Activated CD4-positive, alpha-beta memory T cell treated with anti-CD3 and anti-CD28 coated beads, Interleukin-2, amount 10 ng/mL, durations not matched to agents 7 days and 5 days (primary cell): ENCODE results near the gene ENTPD1. TPM values are rescaled to one million over a fixed set of nuclear protein-coding genes. Genes with fewer than 3 reads are reported as not detected.
"Not testable (repeated sequence)": the region's sequence is repeated elsewhere in the genome, so short reads cannot be mapped to it uniquely, and the experiment has no call there.

ENCODE experiments used
- CTCF ChIA-PET: fragments of 350-600 bp; sonication (Branson Sonifier 250); formaldehyde crosslinking; loops from one replicate; lab custom pipeline; 2021; ENCODE audit warnings: antibody characterized with exemption, inconsistent platforms; lab: Charles Lee
- POLR2A ChIA-PET: fragments of 350-600 bp; sonication (Branson Sonifier 250); formaldehyde crosslinking; loops from one replicate; lab custom pipeline; 2021; ENCODE audit warnings: antibody characterized with exemption; lab: Charles Lee
- DNase-seq: peaks from one replicate; pipeline ENCODE4 v3.0.0-alpha.2; 2020
- H3K27ac Mint-ChIP-seq: one replicate; pipeline ENCODE4 v1.8.0; 2021; ENCODE audit warnings: mild to moderate bottlenecking, mixed read lengths
- H3K27me3 Mint-ChIP-seq: one replicate; pipeline ENCODE4 v1.8.0; 2021; ENCODE audit warnings: mixed read lengths
- H3K36me3 Mint-ChIP-seq: one replicate; pipeline ENCODE4 v1.8.0; 2021; ENCODE audit warnings: low read depth, mixed read lengths
- H3K4me1 Mint-ChIP-seq: one replicate; pipeline ENCODE4 v1.8.0; 2021; ENCODE audit warnings: mixed read lengths
- H3K4me3 Mint-ChIP-seq: one replicate; pipeline ENCODE4 v1.8.0; 2021; ENCODE audit warnings: mild to moderate bottlenecking, mixed read lengths
- H3K9me3 Mint-ChIP-seq: one replicate; pipeline ENCODE4 v1.8.0; 2021; ENCODE audit warnings: mixed read lengths
- total RNA-seq, 2 experiments: library from RNA; stranded (reverse); gene quantifications; one replicate each; pipeline ENCODE4 v1.2.3, GENCODE V29; 2021

ENTPD1 gene
- total RNA-seq, 2 experiments from 2014 or later = 29.7 to 33.3 TPM

DNA sequence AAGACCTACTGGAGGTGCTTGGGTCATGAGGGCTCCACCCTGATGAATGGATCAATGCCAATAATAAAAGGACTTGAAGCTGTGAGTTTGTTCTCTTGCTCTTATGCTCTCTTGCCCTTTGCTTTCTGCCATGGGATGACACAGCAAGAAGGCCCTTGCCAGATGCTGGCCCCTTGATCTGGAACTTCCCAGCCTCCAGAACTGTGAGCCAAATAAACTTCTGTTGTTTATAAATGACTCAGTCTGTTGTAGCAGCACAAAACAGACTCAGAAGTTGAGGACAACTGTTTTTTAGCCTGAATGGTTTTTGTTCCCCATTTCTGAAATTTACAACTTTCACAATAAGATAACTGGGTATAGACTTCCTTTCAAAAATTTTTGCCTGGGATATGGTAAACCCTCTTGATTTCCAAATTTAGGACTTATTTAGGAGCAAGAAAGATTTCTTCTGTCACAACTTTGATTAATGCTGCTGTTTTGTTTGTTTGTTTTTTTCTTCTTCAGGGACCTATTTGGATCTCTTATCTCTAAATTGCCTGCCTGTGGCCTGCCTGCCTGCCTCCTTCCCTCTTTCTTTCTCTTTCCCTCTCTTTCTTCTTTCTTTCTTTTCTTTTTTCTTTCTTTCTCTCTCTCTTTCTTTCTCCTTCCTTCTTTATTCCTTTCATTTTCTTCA lies 12.1 kb downstream of the ENTPD1 start:
- H3K9me3 Mint-ChIP-seq = peaks cover 2% of the 10 kb centered on the region
- CTCF ChIA-PET = interaction anchor here (1.1 kb wide), 1 partner anchor 8 kb away, joined by 4 read pairs; no protein-coding TSS in a partner anchor
- H3K27me3 Mint-ChIP-seq = peaks cover 3% of the 10 kb centered on the region
- H3K27ac Mint-ChIP-seq = no peak overlapping the region
- POLR2A ChIA-PET = interaction anchor here (0.8 kb wide), 1 partner anchor 21 kb away, joined by 3 read pairs; no protein-coding TSS in a partner anchor
- H3K36me3 Mint-ChIP-seq = peaks cover 28% of the 10 kb centered on the region
- DNase-seq = no peak
- H3K4me1 Mint-ChIP-seq = peaks cover 15% of the 10 kb centered on the region
- H3K4me3 Mint-ChIP-seq = no peak overlapping the region

GRCh38 chr10:95770084-95770720 lies 14.2 kb downstream of the ENTPD1 start:
- ChIA-PET CTCF (no interaction called here), POLR2A (no interaction called here)
- peaks cover 15% of the 10 kb centered on the region for H3K4me1 Mint-ChIP-seq
- peaks cover 8% of the 10 kb centered on the region for H3K27me3 Mint-ChIP-seq
- no peak overlapping the region for H3K27ac Mint-ChIP-seq
- H3K4me3 Mint-ChIP-seq = no peak overlapping the region
- DNase-seq = no peak
- peaks cover 5% of the 10 kb centered on the region for H3K9me3 Mint-ChIP-seq
- H3K36me3 Mint-ChIP-seq = peaks cover 27% of the 10 kb centered on the region

DNA sequence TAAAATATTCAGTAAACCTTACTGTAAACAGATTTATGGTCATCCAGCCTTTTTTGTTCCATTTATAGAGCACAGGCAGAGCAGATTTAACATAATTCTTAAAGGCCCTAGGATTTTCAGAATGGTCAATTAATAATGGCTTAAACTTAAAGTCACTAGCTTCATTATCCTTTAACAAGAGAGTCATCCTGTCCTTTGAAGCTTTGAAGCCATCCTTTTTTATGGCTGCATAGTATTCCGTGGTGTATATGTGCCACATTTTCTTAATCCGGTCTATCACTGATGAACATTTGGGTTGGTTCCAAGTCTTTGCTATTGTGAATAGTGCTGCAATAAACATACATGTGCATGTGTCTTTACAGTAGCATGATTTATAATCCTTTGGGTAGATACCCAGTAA lies 17.5 kb downstream of the ENTPD1 start:
- H3K27ac Mint-ChIP-seq, CTCF ChIA-PET, POLR2A ChIA-PET, H3K9me3 Mint-ChIP-seq, DNase-seq, H3K4me3 Mint-ChIP-seq, H3K4me1 Mint-ChIP-seq: not testable (repeated sequence)
- Mint-ChIP-seq H3K27me3 (peaks cover 16% of the 10 kb centered on the region), H3K36me3 (peaks cover 29% of the 10 kb centered on the region)

DNA sequence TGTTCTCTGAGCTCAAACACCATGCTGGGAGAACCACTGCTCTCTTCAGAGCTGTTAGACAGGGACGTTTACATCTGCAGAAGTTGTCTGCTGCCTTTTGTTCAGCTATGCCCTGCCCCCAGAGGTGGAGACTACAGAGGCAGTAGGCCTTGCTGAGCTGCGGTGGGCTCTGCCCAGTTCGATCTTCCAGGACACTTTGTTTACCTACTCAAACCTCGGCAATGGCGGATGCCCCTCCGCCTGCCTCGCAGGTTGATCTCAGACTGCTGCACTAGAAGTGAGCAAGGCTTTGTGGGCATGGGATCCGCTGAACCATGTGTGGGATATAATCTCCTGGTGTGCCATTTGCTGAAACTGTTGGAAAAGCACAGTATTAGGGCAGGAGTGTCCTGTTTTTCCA lies 21.7 kb downstream of the ENTPD1 start:
- H3K27ac Mint-ChIP-seq, H3K4me1 Mint-ChIP-seq, CTCF ChIA-PET: not testable (repeated sequence)

DNA sequence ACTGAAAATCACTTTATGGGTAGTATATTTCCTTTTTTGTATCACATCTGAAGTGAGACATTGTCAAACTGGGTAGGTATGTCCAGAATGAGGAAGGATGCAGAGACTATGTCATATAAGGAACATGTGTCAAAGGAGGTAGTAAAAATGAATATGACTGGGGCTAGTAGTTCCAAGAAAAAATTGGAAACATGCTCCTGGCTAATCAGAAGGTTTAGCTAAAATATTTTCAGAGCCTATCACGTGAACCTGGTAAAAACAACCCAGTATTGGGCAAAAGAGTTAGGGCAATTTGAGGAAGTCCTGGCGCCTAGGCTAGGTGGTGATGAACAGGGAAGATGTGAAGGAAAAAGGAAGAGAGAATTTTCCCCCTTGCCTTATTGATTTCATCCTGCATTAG lies 26.4 kb downstream of the ENTPD1 start:
- no peak overlapping the region for H3K4me3 Mint-ChIP-seq
- no peak overlapping the region for H3K27ac Mint-ChIP-seq
- peaks cover 8% of the 10 kb centered on the region for H3K9me3 Mint-ChIP-seq
- CTCF ChIA-PET = interaction anchor here (7.1 kb wide), 1 partner anchor 88 kb away, joined by 30 read pairs; the partner anchor contains the start of gene TCTN3
- H3K4me1 Mint-ChIP-seq = peaks cover 52% of the 10 kb centered on the region
- H3K27me3 Mint-ChIP-seq = peaks cover 12% of the 10 kb centered on the region
- no peak for DNase-seq
- POLR2A ChIA-PET = interaction anchor here (1.2 to 2.3 kb wide), 3 partner anchors 24 to 89 kb away, joined by 3 to 13 read pairs (median 3); partner anchors contain the start of gene TCTN3
- H3K36me3 Mint-ChIP-seq = peaks cover 7% of the 10 kb centered on the region

More for the DNA sequence above, 21.7 kb downstream of the ENTPD1 start:
- POLR2A ChIA-PET, DNase-seq, H3K4me3 Mint-ChIP-seq: not testable (repeated sequence)
- Mint-ChIP-seq H3K36me3 (peaks cover 26% of the 10 kb centered on the region), H3K27me3 (peaks cover 24% of the 10 kb centered on the region), H3K9me3 (peaks cover 14% of the 10 kb centered on the region)

- H3K36me3 Mint-ChIP-seq = peaks cover 6% of the 10 kb centered on the region
- H3K27ac Mint-ChIP-seq = no peak overlapping the region
- H3K27me3 Mint-ChIP-seq = peaks cover 13% of the 10 kb centered on the region
- H3K4me3 Mint-ChIP-seq = no peak overlapping the region
- no peak for DNase-seq
- ChIA-PET CTCF (interaction anchor here (0.7 to 7.1 kb wide), 3 partner anchors 50 to 90 kb away, joined by 3 to 30 read pairs (median 6); partner anchors contain the start of gene TCTN3), POLR2A (interaction anchor here (1.9 to 2.3 kb wide), 2 partner anchors 25 to 49 kb away, joined by 11 to 13 read pairs; no protein-coding TSS in a partner anchor)
- H3K9me3 Mint-ChIP-seq = peaks cover 8% of the 10 kb centered on the region
- H3K4me1 Mint-ChIP-seq = peaks cover 60% of the 10 kb centered on the region
Observed at GRCh38 chr10:95783741-95784140, 27.8 kb downstream of the ENTPD1 start.

GRCh38 chr10:95784279-95784913 lies 28.4 kb downstream of the ENTPD1 start:
- peaks cover 10% of the 10 kb centered on the region for H3K27me3 Mint-ChIP-seq
- H3K4me3 Mint-ChIP-seq = no peak overlapping the region
- peaks cover 3% of the 10 kb centered on the region for H3K36me3 Mint-ChIP-seq
- no peak for DNase-seq
- H3K27ac Mint-ChIP-seq = peak overlapping the region; percentile 69
- H3K4me1 Mint-ChIP-seq = peaks cover 60% of the 10 kb centered on the region
- CTCF ChIA-PET = interaction anchor here (1.0 to 7.1 kb wide), 3 partner anchors 54 to 90 kb away, joined by 3 to 30 read pairs (median 6); partner anchors contain the start of gene TCTN3
- H3K9me3 Mint-ChIP-seq = peaks cover 4% of the 10 kb centered on the region
- POLR2A ChIA-PET = interaction anchor here (1.3 to 2.3 kb wide), 3 partner anchors 26 to 55 kb away, joined by 4 to 13 read pairs (median 11); no protein-coding TSS in a partner anchor

DNA sequence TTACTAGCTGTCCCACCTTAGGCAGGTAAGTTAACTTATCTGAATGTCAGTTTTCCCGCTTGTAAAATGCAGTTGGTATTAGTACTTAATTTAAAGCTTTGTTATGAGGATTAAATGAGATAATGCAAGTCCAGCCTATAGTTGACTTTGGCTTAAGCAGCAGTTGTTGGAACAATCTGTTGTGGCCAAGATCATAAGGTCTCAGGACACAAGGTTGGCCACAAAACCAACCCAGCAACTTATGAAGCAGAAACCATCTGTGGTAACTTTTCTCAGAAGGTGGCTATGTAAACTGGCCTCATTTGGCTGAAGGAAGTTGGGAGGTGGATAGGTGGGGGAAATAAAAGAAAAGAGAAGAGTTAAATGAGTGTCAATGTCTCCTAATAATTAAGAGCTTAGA lies 29.4 kb downstream of the ENTPD1 start:
- peaks cover 7% of the 10 kb centered on the region for H3K9me3 Mint-ChIP-seq
- no peak overlapping the region for H3K4me3 Mint-ChIP-seq
- no peak for DNase-seq
- H3K4me1 Mint-ChIP-seq = peaks cover 64% of the 10 kb centered on the region
- peaks cover 5% of the 10 kb centered on the region for H3K36me3 Mint-ChIP-seq
- CTCF ChIA-PET = interaction anchor here (0.8 to 7.1 kb wide), 3 partner anchors 53 to 91 kb away, joined by 3 to 30 read pairs (median 3); partner anchors contain the start of gene TCTN3
- peak overlapping the region; percentile 74 for H3K27ac Mint-ChIP-seq
- peaks cover 10% of the 10 kb centered on the region for H3K27me3 Mint-ChIP-seq
- POLR2A ChIA-PET = interaction anchor here (0.5 to 1.9 kb wide), 4 partner anchors 47 to 54 kb away, joined by 3 to 11 read pairs (median 6); no protein-coding TSS in a partner anchor

DNA sequence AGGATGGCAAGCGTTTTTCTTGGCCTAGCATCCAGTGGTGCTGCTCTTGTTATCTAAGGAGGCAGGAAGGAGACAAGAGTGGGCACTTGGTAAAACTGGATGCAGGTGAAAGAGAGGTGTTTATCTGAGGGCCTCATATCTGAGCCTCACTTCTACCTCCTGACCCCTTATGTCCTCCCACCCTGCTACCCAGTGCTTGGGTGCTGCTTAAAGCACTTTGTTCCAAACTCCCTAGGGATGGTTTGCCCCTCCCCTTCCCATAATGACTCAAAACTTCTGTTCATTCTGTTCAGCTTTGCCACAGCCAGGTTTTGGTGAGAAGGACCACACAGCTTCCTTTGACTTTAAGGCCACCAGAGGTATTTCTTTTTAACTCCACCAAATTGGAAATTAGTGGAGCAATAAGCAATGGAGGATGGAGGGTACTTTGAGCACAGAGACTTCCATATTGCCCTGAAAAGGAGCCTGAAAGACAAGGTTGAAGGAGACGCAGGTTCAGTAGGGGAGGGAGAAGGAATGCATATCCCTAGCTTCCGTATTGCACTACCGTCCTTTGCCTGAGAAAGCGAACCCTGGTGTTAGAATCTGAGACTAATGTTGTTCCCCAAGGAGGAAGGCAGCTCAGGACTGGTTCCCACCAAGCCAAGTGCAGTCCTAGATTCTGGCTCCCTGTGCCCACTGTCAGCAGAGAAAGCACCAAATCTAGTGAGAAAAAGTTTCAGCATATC lies 30.1 kb downstream of the ENTPD1 start:
- DNase-seq = no peak
- ChIA-PET CTCF (interaction anchor here (7.1 kb wide), 1 partner anchor 92 kb away, joined by 30 read pairs; the partner anchor contains the start of gene TCTN3), POLR2A (interaction anchor here (0.5 to 2.0 kb wide), 5 partner anchors 28 to 55 kb away, joined by 3 to 11 read pairs (median 4); no protein-coding TSS in a partner anchor)
- Mint-ChIP-seq H3K27ac (peak overlapping the region; percentile 74), H3K4me1 (peaks cover 71% of the 10 kb centered on the region), H3K4me3 (peak overlapping the region; percentile 3), H3K36me3 (peaks cover 6% of the 10 kb centered on the region), H3K9me3 (peaks cover 2% of the 10 kb centered on the region), H3K27me3 (peaks cover 6% of the 10 kb centered on the region)

- no peak for DNase-seq
- peak overlapping the region; percentile 74 for H3K27ac Mint-ChIP-seq
- POLR2A ChIA-PET = interaction anchor here (1.0 to 2.0 kb wide), 2 partner anchors 29 to 54 kb away, joined by 3 to 11 read pairs; no protein-coding TSS in a partner anchor
- no peak overlapping the region for H3K4me3 Mint-ChIP-seq
- CTCF ChIA-PET = interaction anchor here (1.5 to 7.1 kb wide), 2 partner anchors 29 to 93 kb away, joined by 3 to 30 read pairs; partner anchors contain the start of gene TCTN3
- peaks cover 8% of the 10 kb centered on the region for H3K27me3 Mint-ChIP-seq
- peaks cover 2% of the 10 kb centered on the region for H3K9me3 Mint-ChIP-seq
- peaks cover 81% of the 10 kb centered on the region for H3K4me1 Mint-ChIP-seq
- peaks cover 10% of the 10 kb centered on the region for H3K36me3 Mint-ChIP-seq
Observed at GRCh38 chr10:95787447-95787846, 31.5 kb downstream of the ENTPD1 start.

GRCh38 chr10:95788830-95789229 lies 32.9 kb downstream of the ENTPD1 start:
- Mint-ChIP-seq H3K9me3 (peaks cover 2% of the 10 kb centered on the region), H3K27ac (no peak overlapping the region), H3K27me3 (peaks cover 4% of the 10 kb centered on the region), H3K4me3 (no peak overlapping the region), H3K4me1 (peaks cover 83% of the 10 kb centered on the region), H3K36me3 (peaks cover 10% of the 10 kb centered on the region)
- ChIA-PET CTCF (interaction anchor here (1.2 to 1.5 kb wide), 2 partner anchors 31 to 95 kb away, joined by 3 to 4 read pairs; partner anchors contain the start of gene TCTN3), POLR2A (no interaction called here)
- DNase-seq = no peak
